MV-4-11 (cell line): ENCODE data around the gene LRRC4.

Experiments
- DNase-seq: peaks from one replicate; lab custom pipeline; 2025; lab: John Stamatoyannopoulos, UW

LRRC4 gene

GRCh38 chr7:128030654-128031611, at the start of gene LRRC4:
TSS of gene LRRC4 (minus strand) at chr7:128031437. CDS start at chr7:128030640, 797 bp downstream.
- no peak for DNase-seq

DNA sequence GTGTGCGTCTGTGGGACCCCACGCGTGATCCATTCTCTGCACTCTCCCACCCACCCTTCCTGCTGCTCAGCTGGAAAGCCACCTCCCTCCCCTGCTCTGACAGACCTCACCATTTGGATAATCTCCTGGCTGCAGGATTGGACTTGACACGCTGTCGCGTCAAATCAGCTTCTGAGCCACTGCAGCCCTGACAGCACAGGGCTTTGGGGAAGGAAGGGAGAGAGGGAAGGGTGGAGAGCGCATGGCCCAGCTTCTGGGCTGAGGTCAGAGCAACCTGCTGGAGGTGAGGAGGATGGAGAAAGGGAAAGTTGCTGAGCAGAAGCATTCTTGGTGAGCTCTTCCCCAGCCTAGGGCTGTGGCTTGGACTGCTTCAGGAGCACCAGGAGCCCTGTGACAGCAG, 48.9 kb upstream of the LRRC4 start:
- no peak for DNase-seq

DNA sequence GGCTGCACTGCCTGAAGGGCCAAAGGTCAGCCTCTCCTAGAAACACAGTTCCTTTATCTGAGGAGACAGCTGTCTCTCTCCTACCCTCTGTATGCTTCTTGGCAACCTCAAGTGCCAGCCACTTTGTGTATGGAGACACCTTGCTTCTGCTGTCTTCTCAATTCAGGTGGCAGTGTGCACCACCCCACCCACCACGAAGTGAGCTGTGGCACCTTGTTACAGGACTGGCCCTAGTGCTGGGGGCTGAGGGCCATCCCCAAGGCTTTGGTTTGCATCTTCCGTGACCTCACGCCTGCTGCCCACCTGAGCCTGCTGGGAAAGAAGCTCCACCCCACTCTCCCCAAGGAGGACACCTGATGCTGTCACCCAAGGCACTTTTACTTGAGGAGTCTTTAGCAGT, 47.1 kb upstream of the LRRC4 start:
- DNase-seq: no peak

GRCh38 chr7:128076796-128077271, 45.6 kb upstream of the LRRC4 start:
- DNase-seq: no peak

DNA sequence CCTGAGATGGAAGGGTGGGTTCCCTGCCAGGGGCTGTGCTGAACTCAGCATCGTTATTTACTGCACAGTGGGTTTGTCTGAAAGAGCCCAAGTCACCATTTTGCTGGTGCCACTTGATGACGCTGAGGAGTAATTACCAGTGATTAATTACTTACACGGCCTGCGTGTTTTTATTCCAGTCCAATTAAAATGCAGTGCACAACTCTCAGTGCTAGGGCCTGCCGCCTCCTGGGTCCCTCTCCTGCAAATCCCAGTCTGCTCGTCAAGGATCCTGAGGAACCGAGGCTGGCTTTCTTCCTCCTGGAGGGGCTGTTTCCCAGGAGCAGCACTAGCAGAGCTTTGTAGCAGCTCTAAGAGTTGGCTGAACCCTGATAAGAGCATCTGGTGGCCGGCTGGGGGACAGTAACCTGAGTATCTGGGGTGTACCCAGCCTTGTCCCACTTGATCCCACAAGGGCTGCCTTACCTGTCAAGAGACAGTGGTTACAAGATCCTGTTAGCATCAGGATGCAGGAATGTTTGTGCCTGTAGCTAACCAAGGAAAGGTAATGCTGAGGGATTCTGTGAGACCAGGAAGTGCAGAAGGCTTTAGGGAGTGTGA, 45.1 kb upstream of the LRRC4 start:
- DNase-seq: no peak

DNA sequence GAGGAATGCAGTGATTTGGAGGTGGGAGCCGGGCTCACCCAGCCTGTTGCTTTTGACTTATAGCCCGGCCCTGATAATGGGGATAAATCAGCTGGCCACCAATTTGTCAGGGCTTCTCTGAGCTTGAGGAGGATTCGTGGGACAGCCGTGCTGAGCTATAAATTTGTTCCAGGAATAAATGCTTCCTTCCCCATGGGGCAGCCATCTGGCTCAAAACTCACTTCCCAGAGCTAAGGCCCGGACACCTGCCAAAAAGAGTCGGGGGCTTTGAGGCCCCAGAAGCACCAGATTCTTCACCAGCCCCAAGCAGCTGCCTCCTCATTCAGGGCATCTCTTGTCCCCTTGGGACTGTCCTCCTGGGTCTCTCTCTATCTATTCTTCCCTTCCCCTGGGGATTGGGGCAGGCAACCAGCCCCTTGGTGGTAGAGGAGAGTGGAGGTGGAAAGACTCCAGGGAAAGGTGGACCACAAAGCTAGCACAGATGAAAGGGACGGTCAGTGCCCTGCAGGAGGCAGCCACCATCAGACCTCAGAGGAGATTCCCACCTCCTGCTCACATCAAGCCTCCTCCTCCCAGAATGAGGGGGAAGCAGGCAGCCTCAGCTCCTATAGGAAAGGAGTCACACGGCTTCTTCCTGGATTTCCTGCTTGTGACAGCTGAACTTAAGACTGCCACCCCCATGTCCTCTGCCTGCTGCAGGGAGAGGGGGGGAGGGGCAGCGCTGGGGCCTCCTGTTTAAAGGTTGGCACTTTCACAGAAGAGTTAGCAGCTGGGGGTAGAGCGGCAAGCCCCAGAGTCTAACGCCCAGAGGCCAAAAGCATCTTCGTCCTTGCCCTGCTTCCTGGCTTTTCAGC, 44.2 kb upstream of the LRRC4 start:
- no peak for DNase-seq

GRCh38 chr7:128074736-128075135, 43.5 kb upstream of the LRRC4 start:
- DNase-seq: no peak

DNA sequence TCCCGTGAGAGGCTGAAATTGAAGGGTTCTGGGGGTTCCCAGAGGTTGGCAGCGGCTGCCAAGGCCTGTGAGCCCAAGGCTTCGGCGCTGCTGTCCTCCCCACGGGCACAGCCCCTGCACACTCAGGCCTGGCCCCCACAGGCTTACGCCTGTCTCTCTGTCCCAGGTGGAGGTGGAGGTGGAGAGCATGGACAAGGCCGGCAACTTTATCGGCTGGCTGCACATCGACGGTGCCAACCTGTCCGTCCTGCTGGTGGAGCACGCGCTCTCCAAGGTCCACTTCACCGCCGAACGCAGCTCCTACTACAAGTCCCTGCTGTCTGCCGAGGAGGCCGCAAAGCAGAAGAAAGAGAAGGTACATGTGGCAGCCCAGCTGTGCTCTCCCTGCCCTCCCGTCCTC, 43.1 kb upstream of the LRRC4 start:
- no peak for DNase-seq

GRCh38 chr7:128073671-128074310, 42.6 kb upstream of the LRRC4 start:
- no peak for DNase-seq

DNA sequence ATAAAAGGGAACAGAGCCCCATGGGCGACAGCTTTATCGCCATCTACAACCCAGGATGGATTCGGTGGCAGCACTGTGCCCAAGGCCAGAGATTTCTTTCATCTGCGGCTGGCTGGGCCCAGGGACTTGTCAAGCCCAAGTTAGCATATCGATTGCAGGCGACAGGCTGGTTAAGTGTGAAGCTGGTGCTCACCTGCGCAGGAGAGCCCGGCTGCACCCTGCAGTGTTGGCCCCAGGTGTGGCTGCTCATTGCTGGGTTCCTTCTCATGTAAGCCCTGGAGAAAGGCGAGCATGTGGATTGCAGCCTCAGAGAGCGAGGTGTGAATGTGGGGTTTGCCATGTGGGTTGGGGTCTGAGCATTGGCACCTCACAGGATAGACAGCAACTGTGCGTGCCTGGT, 40.6 kb upstream of the LRRC4 start:
- no peak for DNase-seq

DNA sequence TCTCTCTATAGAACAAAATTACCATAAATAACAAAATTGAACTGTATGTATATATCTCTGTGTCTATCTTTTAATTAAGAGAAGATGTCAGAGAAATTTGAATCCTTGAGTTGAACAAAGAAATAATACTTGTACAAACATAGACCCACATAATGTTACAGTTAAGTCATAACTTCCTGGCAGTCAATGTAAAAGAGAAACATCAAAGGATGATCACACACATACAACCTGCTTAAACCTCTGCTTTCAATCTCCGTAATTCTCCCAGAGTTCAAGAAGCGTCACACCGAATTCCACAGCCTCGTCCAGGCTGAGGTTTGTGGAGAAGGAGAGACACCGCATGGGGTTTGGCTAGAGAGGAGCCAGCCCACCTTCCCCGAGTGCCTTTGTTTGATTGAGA, 40.1 kb upstream of the LRRC4 start:
- no peak for DNase-seq

DNA sequence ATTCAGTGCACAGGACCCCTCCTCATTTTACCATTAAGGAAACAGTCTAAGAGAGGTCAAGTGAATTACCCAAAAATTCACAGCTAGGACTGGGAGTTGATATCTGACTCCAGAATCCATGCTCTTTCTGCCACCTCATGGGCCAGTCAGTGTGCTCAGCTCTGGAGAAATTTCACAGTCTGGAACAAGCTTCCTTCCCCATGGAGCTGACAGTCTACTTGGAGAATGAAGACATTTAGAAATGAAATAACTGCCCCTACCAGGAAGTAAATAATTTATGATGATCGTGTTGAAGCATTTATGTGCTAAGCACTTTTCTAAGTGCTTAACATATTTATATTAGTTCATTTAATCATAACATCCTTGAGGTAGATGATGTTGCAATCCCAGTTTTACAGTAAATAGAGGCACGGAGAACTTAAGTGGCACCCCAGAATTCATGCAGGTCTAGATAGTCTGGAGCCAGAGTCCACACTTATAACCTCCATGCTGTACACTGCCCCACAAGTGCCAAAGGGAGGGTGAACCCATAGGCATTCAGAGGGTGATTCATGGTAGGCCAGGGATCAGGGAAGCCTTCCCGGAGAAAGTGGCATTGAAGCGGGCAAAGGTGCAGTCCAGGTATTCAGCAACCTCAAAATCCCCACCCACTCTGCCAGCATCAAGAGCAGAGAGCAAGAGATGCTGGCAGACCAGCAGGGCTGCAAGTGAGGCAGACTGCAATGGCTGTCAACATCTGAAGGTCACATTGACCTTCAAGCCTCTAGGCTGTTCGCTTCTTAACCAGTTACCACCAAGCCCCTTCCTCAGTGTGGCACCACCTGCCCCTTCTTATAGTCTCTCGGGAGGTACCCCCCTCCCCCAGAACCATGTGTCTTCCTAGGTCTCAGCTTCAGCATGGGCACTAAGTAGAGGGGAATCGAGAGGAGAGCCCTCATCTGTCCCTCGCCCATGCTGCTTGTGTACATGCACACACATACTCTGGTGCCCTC, 38.4 kb upstream of the LRRC4 start:
- no peak for DNase-seq

GRCh38 chr7:128068785-128069184, 37.5 kb upstream of the LRRC4 start:
- no peak for DNase-seq

- peak; percentile 80 for DNase-seq
Measured at GRCh38 chr7:128067983-128068382, 36.7 kb upstream of the LRRC4 start.

DNA sequence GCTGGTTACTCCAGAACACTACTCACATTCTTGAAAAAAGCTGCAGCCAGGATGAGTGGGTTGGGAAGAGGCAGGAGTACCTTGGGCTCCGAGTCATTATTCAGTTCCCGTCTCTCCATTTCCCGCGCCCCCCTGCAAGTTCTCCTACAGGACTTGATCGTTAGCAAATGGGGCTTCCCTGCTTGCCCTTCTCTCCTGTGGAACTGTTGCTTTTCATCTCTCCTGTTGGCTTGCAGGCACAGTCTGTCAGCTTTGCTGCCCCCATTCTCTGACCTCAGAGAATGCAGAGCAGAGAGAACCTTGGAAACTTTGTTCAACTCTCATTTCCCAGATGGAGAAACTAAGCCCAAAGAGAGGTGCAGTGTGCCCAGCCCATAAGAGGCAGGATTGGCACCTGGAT, 35.6 kb upstream of the LRRC4 start:
- DNase-seq: no peak

GRCh38 chr7:128066395-128066794, 35.2 kb upstream of the LRRC4 start:
- DNase-seq: no peak

- no peak for DNase-seq
Measured at GRCh38 chr7:128065872-128066271, 34.6 kb upstream of the LRRC4 start.

- no peak for DNase-seq
Measured at GRCh38 chr7:128063088-128063487, 31.9 kb upstream of the LRRC4 start.

DNA sequence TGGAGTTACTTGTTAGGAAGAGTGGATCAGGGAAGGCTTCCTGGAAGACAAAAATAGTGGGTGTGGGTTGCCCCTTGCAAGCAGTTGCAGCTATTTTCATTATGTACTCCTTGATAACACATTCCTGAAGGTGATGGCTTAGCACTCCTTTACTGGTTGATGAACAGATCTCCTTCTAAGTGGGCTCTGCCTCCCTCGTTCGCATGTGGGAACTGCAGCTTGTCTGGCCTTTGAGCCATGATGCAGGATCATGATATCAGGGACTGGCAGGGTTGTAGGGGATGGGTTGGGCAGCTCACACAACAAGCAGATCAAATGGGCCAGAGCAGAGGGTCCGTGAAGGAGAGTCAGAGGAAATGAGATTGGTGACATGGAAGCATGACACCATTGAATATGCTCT, 28.8 kb upstream of the LRRC4 start:
- DNase-seq: no peak

- DNase-seq: no peak
Measured at GRCh38 chr7:128059143-128059988, 28.1 kb upstream of the LRRC4 start.
